Type B pancreatic cell (in vitro differentiated cells): ENCODE results near the gene SSBP3. TPM values are rescaled to one million over a fixed set of nuclear protein-coding genes. Genes with fewer than 3 reads are reported as not detected.

Experiments used
- DNase-seq: peaks from one replicate; pipeline ENCODE4 v3.0.0; 2021; ENCODE audit warnings: mixed read lengths; ENCODE audit not compliant: unreplicated experiment; ENCODE audit errors: extremely low spot score
- H3K27ac Mint-ChIP-seq: 2 replicates; pipeline ENCODE4 v1.8.0; 2021; ENCODE audit warnings: mild to moderate bottlenecking, mixed read lengths
- H3K27me3 Mint-ChIP-seq: 2 replicates; pipeline ENCODE4 v1.8.0; 2021; ENCODE audit warnings: mixed read lengths
- H3K36me3 Mint-ChIP-seq: 2 replicates; pipeline ENCODE4 v1.8.0; 2021; ENCODE audit warnings: mixed read lengths
- H3K4me1 Mint-ChIP-seq: one replicate; pipeline ENCODE4 v1.8.0; 2021; ENCODE audit warnings: mixed read lengths; ENCODE audit not compliant: unreplicated experiment
- H3K4me3 Mint-ChIP-seq: 2 replicates; pipeline ENCODE4 v1.8.0; 2021; ENCODE audit warnings: mild to moderate bottlenecking, mixed read lengths
- H3K9me3 Mint-ChIP-seq: 2 replicates; pipeline ENCODE4 v1.8.0; 2021; ENCODE audit warnings: mixed read lengths
- total RNA-seq: library from RNA; stranded (reverse); gene quantifications from 2 replicates; pipeline ENCODE4 v1.2.1, GENCODE V29; 2021; ENCODE audit warnings: low replicate concordance
- TF ChIP-seq, protein P1 (sequence below): fragments of 200-600 bp; sonication (generic); conservative IDR thresholded peaks from 2 replicates; pipeline ENCODE4 v1.5.0; 2021; ENCODE audit warnings: antibody characterized with exemption, mild to moderate bottlenecking

SSBP3 gene
- total RNA-seq, 1 donor from 2014 or later = 129 TPM

DNA sequence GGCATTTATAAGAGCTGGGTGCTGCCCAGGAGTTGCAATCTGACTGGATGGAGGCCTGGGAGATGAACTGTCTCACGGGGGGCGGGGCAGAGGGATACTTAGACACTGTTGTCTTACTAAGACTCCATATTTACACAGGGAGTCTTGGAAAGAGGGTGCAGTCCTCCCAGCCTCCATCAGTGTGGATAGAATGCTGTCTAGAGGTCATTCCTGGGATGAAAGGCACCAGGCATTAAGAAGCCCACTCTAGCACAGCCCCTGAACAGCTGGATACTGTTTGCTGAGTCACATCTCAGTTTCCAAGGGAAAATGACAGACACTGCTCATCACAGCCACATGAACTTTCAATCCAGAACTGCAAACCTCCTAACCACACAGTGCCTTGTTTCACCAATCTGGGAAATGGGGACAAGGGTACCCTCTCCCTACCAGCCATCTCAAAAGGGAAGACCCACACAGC lies 43.3 kb downstream of the SSBP3 start:
- no peak overlapping the region for H3K27ac Mint-ChIP-seq
- no peaks in the 10 kb centered on the region for H3K27me3 Mint-ChIP-seq
- DNase-seq = no peak
- TF ChIP-seq, protein P1, sequence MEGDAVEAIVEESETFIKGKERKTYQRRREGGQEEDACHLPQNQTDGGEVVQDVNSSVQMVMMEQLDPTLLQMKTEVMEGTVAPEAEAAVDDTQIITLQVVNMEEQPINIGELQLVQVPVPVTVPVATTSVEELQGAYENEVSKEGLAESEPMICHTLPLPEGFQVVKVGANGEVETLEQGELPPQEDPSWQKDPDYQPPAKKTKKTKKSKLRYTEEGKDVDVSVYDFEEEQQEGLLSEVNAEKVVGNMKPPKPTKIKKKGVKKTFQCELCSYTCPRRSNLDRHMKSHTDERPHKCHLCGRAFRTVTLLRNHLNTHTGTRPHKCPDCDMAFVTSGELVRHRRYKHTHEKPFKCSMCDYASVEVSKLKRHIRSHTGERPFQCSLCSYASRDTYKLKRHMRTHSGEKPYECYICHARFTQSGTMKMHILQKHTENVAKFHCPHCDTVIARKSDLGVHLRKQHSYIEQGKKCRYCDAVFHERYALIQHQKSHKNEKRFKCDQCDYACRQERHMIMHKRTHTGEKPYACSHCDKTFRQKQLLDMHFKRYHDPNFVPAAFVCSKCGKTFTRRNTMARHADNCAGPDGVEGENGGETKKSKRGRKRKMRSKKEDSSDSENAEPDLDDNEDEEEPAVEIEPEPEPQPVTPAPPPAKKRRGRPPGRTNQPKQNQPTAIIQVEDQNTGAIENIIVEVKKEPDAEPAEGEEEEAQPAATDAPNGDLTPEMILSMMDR = no peak
- peaks cover 8% of the 10 kb centered on the region for H3K36me3 Mint-ChIP-seq
- no peak overlapping the region for H3K4me3 Mint-ChIP-seq
- H3K4me1 Mint-ChIP-seq = peaks cover 73% of the 10 kb centered on the region
- no peaks in the 10 kb centered on the region for H3K9me3 Mint-ChIP-seq

- DNase-seq = no peak
- H3K4me3 Mint-ChIP-seq = no peak overlapping the region
- H3K4me1 Mint-ChIP-seq = peaks cover 80% of the 10 kb centered on the region
- no peak overlapping the region for H3K27ac Mint-ChIP-seq
- TF ChIP-seq, protein P1 = no peak
- no peaks in the 10 kb centered on the region for H3K9me3 Mint-ChIP-seq
- peaks cover 8% of the 10 kb centered on the region for H3K36me3 Mint-ChIP-seq
- H3K27me3 Mint-ChIP-seq = no peaks in the 10 kb centered on the region
Measured at GRCh38 chr1:54361342-54361741, 44.9 kb downstream of the SSBP3 start.

DNA sequence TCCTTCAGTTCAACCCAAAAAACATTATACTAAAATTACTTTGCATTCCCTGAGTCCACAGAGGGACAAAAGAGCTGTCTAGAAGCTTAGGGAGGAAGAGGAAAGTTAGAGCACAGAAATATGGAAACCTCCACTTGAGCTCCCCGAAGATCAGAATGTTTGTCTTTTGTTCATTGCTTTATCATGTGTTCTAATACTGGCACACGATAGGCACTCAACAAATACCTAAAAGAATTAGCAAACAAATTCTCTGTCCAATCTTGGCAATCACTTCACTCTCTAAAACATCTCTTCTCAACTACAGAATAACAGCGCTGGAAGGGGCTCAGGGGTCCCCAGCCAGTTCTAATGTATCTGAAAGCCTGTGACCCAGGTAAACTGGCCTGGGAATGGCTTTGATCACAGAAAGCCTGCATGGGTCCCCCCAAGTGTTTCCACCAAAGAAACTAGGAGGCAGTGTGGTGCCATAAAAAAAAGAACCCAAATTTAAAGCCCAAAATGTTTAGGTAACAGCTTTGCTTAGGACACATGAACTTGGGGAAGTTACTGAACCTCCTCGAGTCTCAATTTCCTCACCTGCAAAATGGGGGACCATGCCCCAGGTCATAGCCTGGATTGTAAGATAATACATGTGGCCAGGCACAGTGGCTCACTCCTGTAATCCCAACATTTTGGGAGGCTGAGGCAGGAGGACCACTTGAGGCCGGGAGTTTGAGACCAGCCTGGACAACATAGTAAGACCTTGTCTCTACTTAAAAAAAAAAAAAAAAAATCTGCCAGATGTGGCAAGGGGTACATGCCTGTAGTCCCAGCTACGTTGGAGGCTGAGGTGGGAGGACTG lies 45.8 kb downstream of the SSBP3 start:
- DNase-seq = no peak
- TF ChIP-seq, protein P1 = no peak
- H3K36me3 Mint-ChIP-seq = peaks cover 5% of the 10 kb centered on the region
- H3K27ac Mint-ChIP-seq = no peak overlapping the region
- H3K9me3 Mint-ChIP-seq = no peaks in the 10 kb centered on the region
- no peak overlapping the region for H3K4me3 Mint-ChIP-seq
- no peaks in the 10 kb centered on the region for H3K27me3 Mint-ChIP-seq
- H3K4me1 Mint-ChIP-seq = peaks cover 84% of the 10 kb centered on the region

GRCh38 chr1:54359393-54360162 lies 46.6 kb downstream of the SSBP3 start:
- no peaks in the 10 kb centered on the region for H3K27me3 Mint-ChIP-seq
- no peak overlapping the region for H3K27ac Mint-ChIP-seq
- H3K9me3 Mint-ChIP-seq = no peaks in the 10 kb centered on the region
- TF ChIP-seq, protein P1 = no peak
- peaks cover 5% of the 10 kb centered on the region for H3K36me3 Mint-ChIP-seq
- peak overlapping the region; percentile 2 for H3K4me3 Mint-ChIP-seq
- no peak for DNase-seq
- H3K4me1 Mint-ChIP-seq = peaks cover 87% of the 10 kb centered on the region

DNA sequence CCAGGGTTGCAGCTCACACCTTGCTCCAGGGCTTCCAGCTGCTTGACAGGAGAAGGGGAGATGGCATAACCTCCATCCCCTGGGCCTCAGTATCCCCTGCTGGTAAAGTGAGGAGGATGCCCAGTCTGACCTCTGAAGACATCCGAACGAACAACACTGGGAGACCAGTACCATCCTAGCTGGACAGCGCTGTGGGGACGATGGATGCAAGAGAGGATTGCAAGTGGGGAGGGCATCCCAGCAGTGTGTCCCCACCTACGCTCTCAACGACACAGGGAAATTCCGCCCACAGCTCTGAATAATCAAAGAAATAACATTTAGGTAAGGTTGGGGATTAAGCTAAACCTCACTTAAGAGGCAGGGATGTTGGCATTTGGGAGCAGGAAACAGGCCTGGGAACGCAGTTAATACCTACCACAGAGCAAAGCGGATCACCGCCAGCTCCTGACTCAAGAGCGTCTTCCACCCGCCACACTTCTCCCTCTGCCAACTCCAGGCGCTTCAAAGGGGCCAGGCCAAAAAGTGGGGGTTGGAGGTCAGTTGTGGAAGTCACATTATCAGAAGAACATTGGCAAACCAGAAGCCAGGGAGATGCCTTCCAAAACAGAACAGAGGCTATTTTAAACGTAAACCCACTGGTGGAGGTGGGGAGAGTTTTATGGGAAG lies 47.6 kb downstream of the SSBP3 start:
- Mint-ChIP-seq H3K27ac (no peak overlapping the region), H3K4me3 (no peak overlapping the region), H3K36me3 (peaks cover 5% of the 10 kb centered on the region), H3K27me3 (no peaks in the 10 kb centered on the region), H3K4me1 (peaks cover 90% of the 10 kb centered on the region), H3K9me3 (no peaks in the 10 kb centered on the region)
- no peak for DNase-seq
- TF ChIP-seq, protein P1 = no peak
